GM10248 (cell line): ENCODE data around the gene B3GAT1.

ENCODE experiments used
- CTCF ChIA-PET: fragments of 300-600 bp; sonication (Branson Sonifier 250); formaldehyde crosslinking; extraction: SDS; loops from one replicate; lab custom pipeline; 2021; ENCODE audit warnings: antibody characterized with exemption; lab: Yijun Ruan, JAX
- POLR2A ChIA-PET: fragments of 350-650 bp; sonication (Branson Sonifier 250); formaldehyde crosslinking; extraction: SDS; loops from one replicate; lab custom pipeline; 2020; ENCODE audit warnings: antibody characterized with exemption; lab: Yijun Ruan, JAX
- DNase-seq: peaks from one replicate; pipeline ENCODE4 v3.0.0; 2012; ENCODE audit errors: extremely low spot score
- CTCF ChIP-seq: IDR thresholded peaks from 2 replicates; pipeline ENCODE4 v1.5.1; 2012; ENCODE audit warnings: mild to moderate bottlenecking, low read depth; ENCODE audit errors: extremely low read depth, missing control alignments, control extremely low read depth

B3GAT1 gene

GRCh38 chr11:134372536-134372935 is 39.5 kb downstream of the B3GAT1 start:
- ChIA-PET POLR2A (no interaction called here), CTCF (no interaction called here)
- TF ChIP-seq CTCF = no peak
- no peak for DNase-seq

GRCh38 chr11:134371436-134372185 is 40.4 kb downstream of the B3GAT1 start:
- POLR2A ChIA-PET = no interaction called here
- CTCF ChIA-PET = no interaction called here

GRCh38 chr11:134370526-134371435 is 41.3 kb downstream of the B3GAT1 start:
- ChIA-PET CTCF (no interaction called here), POLR2A (no interaction called here)
- TF ChIP-seq CTCF = no peak
- DNase-seq = no peak

More at GRCh38 chr11:134371436-134372185, 40.4 kb downstream of the B3GAT1 start:
- no peak for DNase-seq
- no peak for TF ChIP-seq CTCF

- ChIA-PET POLR2A (no interaction called here), CTCF (interaction anchor here (1.1 kb wide), 1 partner anchor 10 kb away, joined by 3 read pairs; no protein-coding TSS in a partner anchor)
- TF ChIP-seq CTCF = no peak
- DNase-seq = no peak
These were observed 42.2 kb downstream of the B3GAT1 start for GRCh38 chr11:134369656-134370525.

- DNase-seq = no peak
- TF ChIP-seq CTCF = no peak
- ChIA-PET POLR2A (no interaction called here), CTCF (interaction anchor here (1.1 kb wide), 1 partner anchor 9 kb away, joined by 4 read pairs; no protein-coding TSS in a partner anchor)
These were observed 44.3 kb downstream of the B3GAT1 start for GRCh38 chr11:134367781-134368180.
